ENCODE measurements around the gene HOMER2. TPM values are rescaled to one million over a fixed set of nuclear protein-coding genes. Genes with fewer than 3 reads are reported as not detected.

The HOMER2 gene
- total RNA-seq, 1 experiment from 2014 or later: 22.6 TPM

DNA sequence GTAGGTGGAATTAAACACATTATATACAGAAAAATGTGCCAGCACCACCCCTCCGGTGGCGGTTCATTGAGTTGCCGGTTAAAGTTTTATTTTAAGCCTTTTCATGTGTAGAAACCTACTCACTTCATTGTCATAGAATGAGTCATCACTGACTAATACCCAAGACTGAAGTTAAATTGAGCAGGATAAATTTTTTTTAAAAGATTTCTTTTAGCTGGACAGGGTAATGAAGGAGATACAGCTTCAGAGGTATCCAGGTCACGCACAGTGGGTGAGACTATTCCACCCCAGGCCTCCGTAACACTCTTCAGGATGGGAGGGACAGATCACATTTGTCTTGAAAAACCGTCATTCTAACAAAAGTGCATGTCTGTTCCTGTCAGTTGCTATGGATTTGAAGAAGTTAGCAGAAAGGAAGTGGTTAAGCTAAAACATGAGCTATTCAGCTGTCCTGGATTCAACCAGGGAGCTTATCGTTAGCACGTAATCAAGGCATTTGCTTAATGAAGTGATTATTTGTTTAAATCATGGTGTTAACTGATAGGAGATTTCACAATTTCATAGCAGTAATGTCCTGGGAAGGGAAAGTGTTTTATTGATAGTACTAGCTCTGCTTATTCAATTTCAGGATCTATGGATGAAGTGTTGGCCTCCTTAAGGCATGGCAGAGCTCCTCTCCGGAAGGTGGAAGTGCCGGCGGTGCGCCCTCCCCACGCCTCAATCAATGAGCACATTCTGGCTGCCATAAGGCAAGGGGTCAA lies 119.7 kb downstream of the HOMER2 start:
- peaks cover 8% of the 10 kb centered on the region for H3F3A ChIP-seq (ENCODE audit: low read length, unreplicated experiment)
- POLR2A ChIA-PET (ENCODE audit: unreplicated experiment): interaction anchor here (0.6 kb wide), 1 partner anchor 21 kb away, joined by 4 read pairs; no protein-coding TSS in a partner anchor
- BruUV-seq (replicated peaks): no TSS peak
- peaks cover 22% of the 10 kb centered on the region for H3K4me1 ChIP-seq (ENCODE audit: insufficient read depth, low read length)
- no peaks in the 10 kb centered on the region for H3K27me3 ChIP-seq (ENCODE audit: low read length)
- peak; percentile 91 for ATAC-seq
- intact Hi-C loops (cut with micrococcal nuclease): loop anchor here (1.0 to 2.0 kb wide), 2 partner anchors 82 to 168 kb away; no protein-coding TSS in a partner anchor
- H3K9me3 ChIP-seq (ENCODE audit: low read length): no peaks in the 10 kb centered on the region
- H3K79me2 ChIP-seq (ENCODE audit: low read length): no peaks in the 10 kb centered on the region
- H3K9me2 ChIP-seq (replicated peaks; ENCODE audit: low read length): no peaks in the 10 kb centered on the region
- peaks cover 57% of the 10 kb centered on the region for H3K36me3 ChIP-seq (ENCODE audit: low read depth, low read length)
- peak overlapping the region; percentile 47 for H2AFZ ChIP-seq (ENCODE audit: low read length)
- H3K4me3 ChIP-seq (ENCODE audit: low read length): peak overlapping the region; percentile 41; the same call in 1 of the 2 replicates
- H4K20me1 ChIP-seq (ENCODE audit: low read length): no peaks in the 10 kb centered on the region
- TF ChIP-seq EZH2 (IDR thresholded peaks at IDR 0.05; ENCODE audit: low read length, unreplicated experiment) (no peak), EZH2phosphoT487 (IDR thresholded peaks at IDR 0.05; ENCODE audit: borderline replicate concordance, low read length) (no peak)
- TF ChIP-seq, protein P1, sequence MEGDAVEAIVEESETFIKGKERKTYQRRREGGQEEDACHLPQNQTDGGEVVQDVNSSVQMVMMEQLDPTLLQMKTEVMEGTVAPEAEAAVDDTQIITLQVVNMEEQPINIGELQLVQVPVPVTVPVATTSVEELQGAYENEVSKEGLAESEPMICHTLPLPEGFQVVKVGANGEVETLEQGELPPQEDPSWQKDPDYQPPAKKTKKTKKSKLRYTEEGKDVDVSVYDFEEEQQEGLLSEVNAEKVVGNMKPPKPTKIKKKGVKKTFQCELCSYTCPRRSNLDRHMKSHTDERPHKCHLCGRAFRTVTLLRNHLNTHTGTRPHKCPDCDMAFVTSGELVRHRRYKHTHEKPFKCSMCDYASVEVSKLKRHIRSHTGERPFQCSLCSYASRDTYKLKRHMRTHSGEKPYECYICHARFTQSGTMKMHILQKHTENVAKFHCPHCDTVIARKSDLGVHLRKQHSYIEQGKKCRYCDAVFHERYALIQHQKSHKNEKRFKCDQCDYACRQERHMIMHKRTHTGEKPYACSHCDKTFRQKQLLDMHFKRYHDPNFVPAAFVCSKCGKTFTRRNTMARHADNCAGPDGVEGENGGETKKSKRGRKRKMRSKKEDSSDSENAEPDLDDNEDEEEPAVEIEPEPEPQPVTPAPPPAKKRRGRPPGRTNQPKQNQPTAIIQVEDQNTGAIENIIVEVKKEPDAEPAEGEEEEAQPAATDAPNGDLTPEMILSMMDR (conservative IDR thresholded peaks at IDR 0.05; ENCODE audit: low read depth, low read length): no peak; the same call in 1 of the 2 replicates
- peak overlapping the region; percentile 78 for H3K4me2 ChIP-seq (ENCODE audit: low read length)
- peak; percentile 93 for DNase-seq
- H3K9ac ChIP-seq (ENCODE audit: low read length): peak overlapping the region; percentile 36; the same call in 1 of the 2 replicates
- CTCF ChIA-PET: interaction anchor here (0.7 to 0.8 kb wide), 2 partner anchors 17 to 114 kb away, joined by 3 to 6 read pairs; no protein-coding TSS in a partner anchor
- peak overlapping the region; percentile 87 for H3K27ac ChIP-seq (ENCODE audit: low read length)

DNA sequence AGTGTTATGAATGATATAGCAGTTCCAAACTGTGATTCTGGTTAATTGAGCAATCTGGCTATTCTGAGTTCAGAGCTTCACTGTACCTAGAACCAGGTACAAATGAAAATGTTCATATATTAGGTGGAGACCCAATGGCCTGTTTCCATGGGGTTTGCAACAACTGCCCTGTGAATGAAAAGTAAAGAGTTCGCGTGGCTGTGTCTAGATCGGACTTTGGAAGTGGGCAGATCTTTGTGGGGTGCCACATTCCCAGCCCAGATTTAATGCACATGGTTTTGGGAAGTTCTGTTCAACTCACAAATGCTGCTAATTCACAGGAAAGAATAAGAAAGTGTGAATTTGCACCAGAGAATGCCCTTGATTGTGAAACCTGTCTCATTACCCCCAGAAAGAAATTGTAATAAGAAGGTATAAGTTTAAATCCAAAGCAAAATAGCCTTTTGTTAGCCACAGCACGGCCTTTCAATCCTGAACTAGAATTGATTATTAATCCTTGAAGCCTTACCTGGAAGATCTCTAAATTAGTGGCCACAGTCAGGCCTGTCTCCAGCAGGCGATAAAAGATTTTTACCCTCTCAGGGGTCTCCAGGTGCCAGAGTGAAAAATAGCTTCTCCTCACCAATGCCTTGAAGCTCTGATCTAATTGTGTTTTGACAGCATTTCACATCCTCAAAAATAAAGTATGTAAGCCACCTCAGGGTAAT lies 120.5 kb downstream of the HOMER2 start:
- Histone ChIP-seq H4K20me1 (ENCODE audit: low read length) (no peaks in the 10 kb centered on the region), H3K9me2 (replicated peaks; ENCODE audit: low read length) (no peaks in the 10 kb centered on the region), H3K79me2 (ENCODE audit: low read length) (no peaks in the 10 kb centered on the region), H3K9ac (ENCODE audit: low read length) (peak overlapping the region; percentile 19), H3K36me3 (ENCODE audit: low read depth, low read length) (peaks cover 59% of the 10 kb centered on the region), H3K27me3 (ENCODE audit: low read length) (no peaks in the 10 kb centered on the region), H2AFZ (ENCODE audit: low read length) (no peak overlapping the region), H3K4me1 (ENCODE audit: insufficient read depth, low read length) (peaks cover 22% of the 10 kb centered on the region), H3K4me2 (ENCODE audit: low read length) (peak overlapping the region; percentile 64), H3K9me3 (ENCODE audit: low read length) (no peaks in the 10 kb centered on the region), H3K27ac (ENCODE audit: low read length) (peak overlapping the region; percentile 87), H3K4me3 (ENCODE audit: low read length) (no peak overlapping the region; the same call in 1 of the 2 replicates), H3F3A (ENCODE audit: low read length, unreplicated experiment) (peaks cover 8% of the 10 kb centered on the region)
- intact Hi-C loops (cut with micrococcal nuclease): loop anchor here (1.0 to 2.0 kb wide), 2 partner anchors 81 to 168 kb away; no protein-coding TSS in a partner anchor
- POLR2A ChIA-PET (ENCODE audit: unreplicated experiment): interaction anchor here (0.6 kb wide), 1 partner anchor 20 kb away, joined by 4 read pairs; no protein-coding TSS in a partner anchor
- DNase-seq (no peak), ATAC-seq (no peak)
- no TSS peak for BruUV-seq (replicated peaks)
- CTCF ChIA-PET: interaction anchor here (0.8 kb wide), 1 partner anchor 17 kb away, joined by 6 read pairs; no protein-coding TSS in a partner anchor
- TF ChIP-seq EZH2 (IDR thresholded peaks at IDR 0.05; ENCODE audit: low read length, unreplicated experiment): no peak
- TF ChIP-seq, protein P1 (conservative IDR thresholded peaks at IDR 0.05; ENCODE audit: low read depth, low read length): no peak
- TF ChIP-seq EZH2phosphoT487 (IDR thresholded peaks at IDR 0.05; ENCODE audit: borderline replicate concordance, low read length): no peak

All from PC-3 (cell line).